ENCODE data around the gene CCDC182. TPM values are rescaled to one million over a fixed set of nuclear protein-coding genes. Genes with fewer than 3 reads are reported as not detected.

CCDC182 gene
- total and polyA plus RNA-seq, 9 of the 15 experiments (the other 6 are each of a cell fraction or from before 2014, with no cell fraction given), result not detected

DNA sequence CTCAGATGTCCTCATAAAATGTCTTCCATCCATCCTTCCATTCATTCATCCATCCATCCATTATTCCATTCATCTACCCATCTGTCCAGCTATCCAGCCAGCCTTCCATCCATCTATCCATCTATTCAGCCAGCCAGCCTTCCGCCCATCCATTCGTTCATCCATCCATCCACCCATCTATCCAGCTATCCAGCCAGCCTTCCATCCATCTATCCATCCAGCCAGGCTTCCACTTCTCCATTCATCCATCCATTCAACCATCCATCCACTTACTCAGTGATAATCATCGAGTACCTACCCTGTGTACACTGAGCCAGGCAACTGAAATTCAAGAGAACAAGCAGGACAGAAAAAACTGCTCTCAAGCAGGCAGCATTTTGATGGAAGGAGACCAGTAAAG, 4.6 kb upstream of the CCDC182 start:
- ChIA-PET CTCF (ENCODE audit: low intra/inter-chr PET ratio) (interaction anchor here (0.6 to 0.7 kb wide), 2 partner anchors 307 to 369 kb away, joined by 3 to 4 read pairs; no protein-coding TSS in a partner anchor), POLR2A (interaction anchor here (1.0 kb wide), 1 partner anchor 622 kb away, joined by 3 read pairs; no protein-coding TSS in a partner anchor)
- H3K4me3 ChIP-seq, result no peak overlapping the region
- no peaks in the 10 kb centered on the region for H3K9me3 ChIP-seq (replicated peaks; ENCODE audit: control insufficient read depth, insufficient read depth, low read depth, low read length)
- FAIRE-seq (no peak), DNase-seq (ENCODE audit: extremely low read depth in 1 of 4, low spot score in 3 of 4) (no peak), ATAC-seq (no peak)
- intact Hi-C loops (cut with micrococcal nuclease) (loop anchor here (5.0 to 10.0 kb wide), 3 partner anchors 155 to 627 kb away; no protein-coding TSS in a partner anchor), in situ Hi-C loops (cut with MboI) (loop anchor here (5.0 kb wide), 1 partner anchor 622 kb away; no protein-coding TSS in a partner anchor)
- WGBS (ENCODE audit: insufficient coverage, low coverage, missing lambda C conversion rate), result 4% methylated on average over 3 of the region's 3 CpGs
- no peak overlapping the region for H3K4me2 ChIP-seq (ENCODE audit: insufficient read depth, low read length)
- H3K79me2 ChIP-seq (ENCODE audit: control insufficient read depth, insufficient read depth, low read length), result no peaks in the 10 kb centered on the region
- peaks cover 28 to 45% of the 10 kb centered on the region in 2 experiments; a peak in 4 of 5 replicates for H3K27me3 ChIP-seq (ENCODE audit: control insufficient read depth in 2 of 2, insufficient read depth in 2 of 2, low read length in 2 of 2)
- H3K27ac ChIP-seq (ENCODE audit: extremely low read depth, low read depth, low read length), result no peak overlapping the region
- H3K9ac ChIP-seq (ENCODE audit: insufficient read depth in 1 of 2, low read depth in 2 of 2, low read length in 2 of 2), result no peak overlapping the region
- no peak overlapping the region for H2AFZ ChIP-seq (ENCODE audit: low read depth, low read length)
- H3K36me3 ChIP-seq (ENCODE audit: control insufficient read depth, insufficient read depth, low read length), result no peaks in the 10 kb centered on the region
- H4K20me1 ChIP-seq (replicated peaks; ENCODE audit: control insufficient read depth, insufficient read depth, low read length), result peaks cover 5% of the 10 kb centered on the region; the same call in 1 of the 2 replicates
- no peaks in the 10 kb centered on the region for H3K9me1 ChIP-seq (ENCODE audit: control insufficient read depth, insufficient read depth, low read length)
- BruUV-seq (replicated peaks), result no TSS peak
- H3K4me1 ChIP-seq (replicated peaks in 1 of 2; ENCODE audit: control insufficient read depth in 2 of 2, insufficient read depth in 2 of 2, low read length in 2 of 2), result no peaks in the 10 kb centered on the region
- no peak for TF ChIP-seq RHOXF2B (CRISPR knock-in tag; conservative IDR thresholded peaks at IDR 0.05)
- TF ChIP-seq FOS (IDR thresholded peaks at IDR 0.05; ENCODE audit: extremely low read depth, insufficient read length), result no peak
- no peak for TF ChIP-seq SREBF2 (CRISPR knock-in tag; IDR thresholded peaks at IDR 0.05)
- TF ChIP-seq ZNF76 (CRISPR knock-in tag; IDR thresholded peaks at IDR 0.05; ENCODE audit: borderline replicate concordance), result no peak
- no peak for TF ChIP-seq KHSRP (IDR thresholded peaks at IDR 0.05)
- TF ChIP-seq ZNF696 (CRISPR knock-in tag; conservative IDR thresholded peaks at IDR 0.05), result no peak
- TF ChIP-seq EGR1 (conservative IDR thresholded peaks at IDR 0.05), result no peak
- TF ChIP-seq, protein P1, sequence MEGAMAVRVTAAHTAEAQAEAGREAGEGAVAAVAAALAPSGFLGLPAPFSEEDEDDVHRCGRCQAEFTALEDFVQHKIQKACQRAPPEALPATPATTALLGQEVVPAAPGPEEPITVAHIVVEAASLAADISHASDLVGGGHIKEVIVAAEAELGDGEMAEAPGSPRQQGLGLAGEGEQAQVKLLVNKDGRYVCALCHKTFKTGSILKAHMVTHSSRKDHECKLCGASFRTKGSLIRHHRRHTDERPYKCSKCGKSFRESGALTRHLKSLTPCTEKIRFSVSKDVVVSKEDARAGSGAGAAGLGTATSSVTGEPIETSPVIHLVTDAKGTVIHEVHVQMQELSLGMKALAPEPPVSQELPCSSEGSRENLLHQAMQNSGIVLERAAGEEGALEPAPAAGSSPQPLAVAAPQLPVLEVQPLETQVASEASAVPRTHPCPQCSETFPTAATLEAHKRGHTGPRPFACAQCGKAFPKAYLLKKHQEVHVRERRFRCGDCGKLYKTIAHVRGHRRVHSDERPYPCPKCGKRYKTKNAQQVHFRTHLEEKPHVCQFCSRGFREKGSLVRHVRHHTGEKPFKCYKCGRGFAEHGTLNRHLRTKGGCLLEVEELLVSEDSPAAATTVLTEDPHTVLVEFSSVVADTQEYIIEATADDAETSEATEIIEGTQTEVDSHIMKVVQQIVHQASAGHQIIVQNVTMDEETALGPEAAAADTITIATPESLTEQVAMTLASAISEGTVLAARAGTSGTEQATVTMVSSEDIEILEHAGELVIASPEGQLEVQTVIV (CRISPR knock-in tag; IDR thresholded peaks at IDR 0.05; ENCODE audit: borderline replicate concordance), result no peak
- TF ChIP-seq, protein P2, sequence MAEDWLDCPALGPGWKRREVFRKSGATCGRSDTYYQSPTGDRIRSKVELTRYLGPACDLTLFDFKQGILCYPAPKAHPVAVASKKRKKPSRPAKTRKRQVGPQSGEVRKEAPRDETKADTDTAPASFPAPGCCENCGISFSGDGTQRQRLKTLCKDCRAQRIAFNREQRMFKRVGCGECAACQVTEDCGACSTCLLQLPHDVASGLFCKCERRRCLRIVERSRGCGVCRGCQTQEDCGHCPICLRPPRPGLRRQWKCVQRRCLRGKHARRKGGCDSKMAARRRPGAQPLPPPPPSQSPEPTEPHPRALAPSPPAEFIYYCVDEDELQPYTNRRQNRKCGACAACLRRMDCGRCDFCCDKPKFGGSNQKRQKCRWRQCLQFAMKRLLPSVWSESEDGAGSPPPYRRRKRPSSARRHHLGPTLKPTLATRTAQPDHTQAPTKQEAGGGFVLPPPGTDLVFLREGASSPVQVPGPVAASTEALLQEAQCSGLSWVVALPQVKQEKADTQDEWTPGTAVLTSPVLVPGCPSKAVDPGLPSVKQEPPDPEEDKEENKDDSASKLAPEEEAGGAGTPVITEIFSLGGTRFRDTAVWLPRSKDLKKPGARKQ (CRISPR knock-in tag; IDR thresholded peaks at IDR 0.05), result no peak
- no peak for TF ChIP-seq ARID2 (IDR thresholded peaks at IDR 0.05)
- TF ChIP-seq CAMTA2 (CRISPR knock-in tag; conservative IDR thresholded peaks at IDR 0.05), result no peak
- TF ChIP-seq CBX2 (IDR thresholded peaks at IDR 0.05; ENCODE audit: insufficient read depth, low read length, poor library complexity, severe bottlenecking), result no peak
- TF ChIP-seq NFXL1 (CRISPR knock-in tag; IDR thresholded peaks at IDR 0.05), result no peak
- TF ChIP-seq TEAD4 (IDR thresholded peaks at IDR 0.05; ENCODE audit: low read length), result no peak
- no peak for TF ChIP-seq TEAD4 (CRISPR knock-in tag; IDR thresholded peaks at IDR 0.05; ENCODE audit: borderline replicate concordance)
- TF ChIP-seq, protein P3, sequence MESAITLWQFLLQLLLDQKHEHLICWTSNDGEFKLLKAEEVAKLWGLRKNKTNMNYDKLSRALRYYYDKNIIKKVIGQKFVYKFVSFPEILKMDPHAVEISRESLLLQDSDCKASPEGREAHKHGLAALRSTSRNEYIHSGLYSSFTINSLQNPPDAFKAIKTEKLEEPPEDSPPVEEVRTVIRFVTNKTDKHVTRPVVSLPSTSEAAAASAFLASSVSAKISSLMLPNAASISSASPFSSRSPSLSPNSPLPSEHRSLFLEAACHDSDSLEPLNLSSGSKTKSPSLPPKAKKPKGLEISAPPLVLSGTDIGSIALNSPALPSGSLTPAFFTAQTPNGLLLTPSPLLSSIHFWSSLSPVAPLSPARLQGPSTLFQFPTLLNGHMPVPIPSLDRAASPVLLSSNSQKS (CRISPR knock-in tag; IDR thresholded peaks at IDR 0.05), result no peak
- TF ChIP-seq, protein P4, sequence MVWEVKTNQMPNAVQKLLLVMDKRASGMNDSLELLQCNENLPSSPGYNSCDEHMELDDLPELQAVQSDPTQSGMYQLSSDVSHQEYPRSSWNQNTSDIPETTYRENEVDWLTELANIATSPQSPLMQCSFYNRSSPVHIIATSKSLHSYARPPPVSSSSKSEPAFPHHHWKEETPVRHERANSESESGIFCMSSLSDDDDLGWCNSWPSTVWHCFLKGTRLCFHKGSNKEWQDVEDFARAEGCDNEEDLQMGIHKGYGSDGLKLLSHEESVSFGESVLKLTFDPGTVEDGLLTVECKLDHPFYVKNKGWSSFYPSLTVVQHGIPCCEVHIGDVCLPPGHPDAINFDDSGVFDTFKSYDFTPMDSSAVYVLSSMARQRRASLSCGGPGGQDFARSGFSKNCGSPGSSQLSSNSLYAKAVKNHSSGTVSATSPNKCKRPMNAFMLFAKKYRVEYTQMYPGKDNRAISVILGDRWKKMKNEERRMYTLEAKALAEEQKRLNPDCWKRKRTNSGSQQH (CRISPR knock-in tag; IDR thresholded peaks at IDR 0.05), result no peak
- no peak for TF ChIP-seq FOSL1 (tag; conservative IDR thresholded peaks at IDR 0.05)
